HepG2 (cell line): ENCODE data around the gene WDR93. TPM values are rescaled to one million over a fixed set of nuclear protein-coding genes. Genes with fewer than 3 reads are reported as not detected.
A peak's percentile ranks its signal among the peaks of the same experiment; 100 is the strongest.

Experiments used
- ATAC-seq: fragments of 200-7000 bp; cut with Tn5 transposase; 3 replicates; pipeline ENCODE4 v1.9.1; 2020; ENCODE audit warnings: mild to moderate bottlenecking, moderate library complexity
- BruUV-seq: library from RNA; stranded (reverse); fragments of 400-500 nt; replicated peaks from 2 replicates; lab custom pipeline; 2021; lab: Mats Ljungman, UMichigan
- CTCF ChIA-PET: fragments of 300-600 bp; formaldehyde crosslinking; extraction: SDS; loops from one replicate; lab custom pipeline; 2021; ENCODE audit warnings: low total read pairs, inconsistent platforms, low intra/inter-chr PET ratio; lab: Yijun Ruan, JAX
- POLR2A ChIA-PET: fragments of 350-600 bp; sonication (Branson Sonifier 250); formaldehyde crosslinking; loops from one replicate; lab custom pipeline; 2020; ENCODE audit warnings: antibody characterized with exemption, inconsistent platforms; lab: Yijun Ruan, JAX
- DNase-seq: peaks from one replicate; pipeline ENCODE4 v3.0.0-alpha.2; 2015; ENCODE audit warnings: low spot score
- FAIRE-seq: peaks from 3 replicates; lab custom pipeline; 2011; peaks lifted over from hg19 to GRCh38; lab: Jason Lieb, UNC
- H2AFZ ChIP-seq: one replicate; pipeline ENCODE4 v1.6.1; 2011; ENCODE audit warnings: low read length, inconsistent platforms
- H3K27ac ChIP-seq: fragments of 300-600 bp; 3 replicates; pipeline ENCODE4 v1.8.0; 2011; ENCODE audit warnings: mixed run types, mild to moderate bottlenecking, mixed read lengths, low read length, inconsistent platforms; ENCODE audit not compliant: insufficient read depth; ENCODE audit errors: extremely low read length
- H3K27me3 ChIP-seq, 2 experiments: fragments of 200-600 bp in 1 of 2; 2 replicates in 1 of 2; 3 replicates in 1 of 2; pipeline versions ENCODE4 v1.6.0 to v1.8.0; 2011; ENCODE audit warnings: low read length in 2 of 2, mild to moderate bottlenecking in 2 of 2, moderate library complexity in 2 of 2, inconsistent platforms in 1 of 2; ENCODE audit not compliant: insufficient read depth in 2 of 2, control insufficient read depth in 1 of 2
- H3K36me3 ChIP-seq, 2 experiments: fragments of 200-600 bp in 1 of 2; replicated peaks in 1 of 2; 2 replicates in 1 of 2; 3 replicates in 1 of 2; pipeline versions ENCODE4 v1.5.1 to v1.8.0; 2011; ENCODE audit warnings: low read length in 2 of 2, inconsistent platforms in 1 of 2; ENCODE audit not compliant: insufficient read depth in 2 of 2, control insufficient read depth in 1 of 2
- H3K4me1 ChIP-seq: 2 replicates; pipeline ENCODE4 v1.5.1; 2012; ENCODE audit warnings: low read length, inconsistent platforms; ENCODE audit not compliant: insufficient read depth
- H3K4me2 ChIP-seq: 2 replicates; pipeline ENCODE4 v1.6.0; 2011; ENCODE audit warnings: low read depth, low read length, inconsistent platforms
- H3K4me3 ChIP-seq, 3 experiments: fragments of 200-600 bp in 1 of 3; sonication (generic), shearing (Covaris generic) in 1 of 3; replicated peaks in 1 of 3; 2 replicates each; pipeline ENCODE4 v1.5.1; 2011 to 2016; ENCODE audit warnings: low read length in 3 of 3, inconsistent platforms in 2 of 3, low read depth in 2 of 3, mild to moderate bottlenecking in 2 of 3, control low read depth in 1 of 3, mixed read lengths in 1 of 3; ENCODE audit not compliant: insufficient read depth in 1 of 3
- H3K79me2 ChIP-seq: one replicate; pipeline ENCODE4 v1.6.1; 2011; ENCODE audit warnings: low read length, inconsistent platforms; ENCODE audit not compliant: insufficient read depth
- H3K9ac ChIP-seq: 2 replicates; pipeline ENCODE4 v1.6.0; 2011; ENCODE audit warnings: mild to moderate bottlenecking, low read depth, low read length, inconsistent platforms; ENCODE audit not compliant: insufficient read depth
- H3K9me3 ChIP-seq: 2 replicates; pipeline ENCODE4 v1.5.1; 2012; ENCODE audit warnings: mild to moderate bottlenecking, low read length
- H4K20me1 ChIP-seq: 2 replicates; pipeline ENCODE4 v1.6.0; 2011; ENCODE audit warnings: inconsistent platforms, mild to moderate bottlenecking, low read length, moderate library complexity; ENCODE audit not compliant: insufficient read depth
- ASH2L ChIP-seq: fragments of 300-600, 200-600 bp; sonication (generic); IDR thresholded peaks from 2 replicates; pipeline ENCODE4 v1.7.0; 2017; ENCODE audit warnings: low read depth, mild to moderate bottlenecking, moderate library complexity, mixed read lengths, low read length; ENCODE audit not compliant: insufficient read length
- EEA1 ChIP-seq: sonication (generic); formaldehyde crosslinking; IDR thresholded peaks from 2 replicates; pipeline ENCODE4 v1.5.1; 2020; ENCODE audit warnings: mild to moderate bottlenecking, missing genetic modification reagents, borderline replicate concordance
- MTA1 ChIP-seq: sonication (generic); formaldehyde crosslinking; IDR thresholded peaks from 2 replicates; pipeline ENCODE4 v1.4.0; 2020; ENCODE audit warnings: missing genetic modification reagents, mild to moderate bottlenecking, borderline replicate concordance
- RAD21 ChIP-seq: fragments of 450-650 bp; formaldehyde crosslinking; IDR thresholded peaks from 2 replicates; pipeline ENCODE4 v1.5.0; 2020; ENCODE audit warnings: mild to moderate bottlenecking
- STAG1 ChIP-seq: sonication (generic); formaldehyde crosslinking; IDR thresholded peaks from 2 replicates; pipeline ENCODE4 v1.4.0; 2020; ENCODE audit warnings: missing genetic modification reagents
- XRCC5 ChIP-seq: fragments of 200-400 bp; formaldehyde crosslinking; optimal IDR thresholded peaks from 2 replicates; pipeline ENCODE3; 2017; ENCODE audit warnings: mild to moderate bottlenecking, low read length
- ZMYM4 ChIP-seq: sonication (generic); formaldehyde crosslinking; IDR thresholded peaks from 2 replicates; pipeline ENCODE4 v1.8.1; 2023; ENCODE audit warnings: mild to moderate bottlenecking, missing genetic modification reagents
- WGBS: methylation state at CpG from one replicate; pipeline ENCODE4 v1.1.6; 2017; ENCODE audit warnings: low lambda C conversion rate; 5-methylcytosine and 5-hydroxymethylcytosine counted together
- in situ Hi-C: cut with HindIII; loops from 2 replicates; pipeline ENCODE4 v1.10.0; 2017; ENCODE audit warnings: low pct_unique_long_range_greater_than_20kb; ENCODE audit not compliant: extremely low pct_ligation_motif_present
- intact Hi-C: fragments of 100-400 bp; cut with micrococcal nuclease; formaldehyde crosslinking; loops from one replicate; pipeline ENCODE4 v1.10.0; 2022; ENCODE audit not compliant: unreplicated experiment
- polyA plus RNA-seq, 8 experiments: library from polyadenylated mRNA; depleted of rRNA in 3 of 8; stranded (reverse) in 7 of 8; unstranded in 1 of 8; fragments of >200 nt; fragmentation: Illumina TruSeq in 4 of 8; extraction: Trizol in 4 of 8; gene quantifications; 2 replicates each; pipeline versions ENCODE4 v1.2.1 to v1.2.3, GENCODE V29; 2011 to 2016; ENCODE audit warnings: low read depth in 4 of 8, missing spikeins in 1 of 8, mixed read lengths in 1 of 8; ENCODE audit not compliant: insufficient read depth in 1 of 8
- total RNA-seq, 5 experiments: library from RNA; depleted of rRNA; stranded (reverse); fragments of >200 nt; fragmentation: Illumina TruSeq; extraction: Trizol; gene quantifications; 2 replicates each; pipeline ENCODE4 v1.2.3, GENCODE V29; 2016; ENCODE audit warnings: low read depth in 1 of 5
- TF ChIP-seq, protein P1 (sequence below): IDR thresholded peaks from 2 replicates; pipeline ENCODE4 v1.6.1; 2018; ENCODE audit warnings: missing genetic modification reagents, mild to moderate bottlenecking, missing compliant biosample characterization
- TF ChIP-seq, protein P2 (sequence below): sonication (generic); formaldehyde crosslinking; IDR thresholded peaks from 2 replicates; pipeline ENCODE4 v1.4.0; 2020; ENCODE audit warnings: missing genetic modification reagents
- TF ChIP-seq, protein P3 (sequence below): sonication (generic); formaldehyde crosslinking; IDR thresholded peaks from 2 replicates; pipeline ENCODE4 v1.8.0; 2022; ENCODE audit warnings: mild to moderate bottlenecking, missing genetic modification reagents, borderline replicate concordance
- TF ChIP-seq, protein P4 (sequence below): sonication (generic); formaldehyde crosslinking; IDR thresholded peaks from 2 replicates; pipeline ENCODE4 v1.9.0; 2022; ENCODE audit warnings: missing genetic modification reagents, mild to moderate bottlenecking, borderline replicate concordance
- TF ChIP-seq, protein P5 (sequence below): sonication (generic); formaldehyde crosslinking; IDR thresholded peaks from 2 replicates; pipeline ENCODE4 v1.4.0; 2020; ENCODE audit warnings: missing genetic modification reagents

The WDR93 gene
- total and polyA plus RNA-seq, 2 of the 13 experiments (the other 11 are each of a cell fraction or from before 2014, with no cell fraction given) = 0.07 TPM; not detected in 1

DNA sequence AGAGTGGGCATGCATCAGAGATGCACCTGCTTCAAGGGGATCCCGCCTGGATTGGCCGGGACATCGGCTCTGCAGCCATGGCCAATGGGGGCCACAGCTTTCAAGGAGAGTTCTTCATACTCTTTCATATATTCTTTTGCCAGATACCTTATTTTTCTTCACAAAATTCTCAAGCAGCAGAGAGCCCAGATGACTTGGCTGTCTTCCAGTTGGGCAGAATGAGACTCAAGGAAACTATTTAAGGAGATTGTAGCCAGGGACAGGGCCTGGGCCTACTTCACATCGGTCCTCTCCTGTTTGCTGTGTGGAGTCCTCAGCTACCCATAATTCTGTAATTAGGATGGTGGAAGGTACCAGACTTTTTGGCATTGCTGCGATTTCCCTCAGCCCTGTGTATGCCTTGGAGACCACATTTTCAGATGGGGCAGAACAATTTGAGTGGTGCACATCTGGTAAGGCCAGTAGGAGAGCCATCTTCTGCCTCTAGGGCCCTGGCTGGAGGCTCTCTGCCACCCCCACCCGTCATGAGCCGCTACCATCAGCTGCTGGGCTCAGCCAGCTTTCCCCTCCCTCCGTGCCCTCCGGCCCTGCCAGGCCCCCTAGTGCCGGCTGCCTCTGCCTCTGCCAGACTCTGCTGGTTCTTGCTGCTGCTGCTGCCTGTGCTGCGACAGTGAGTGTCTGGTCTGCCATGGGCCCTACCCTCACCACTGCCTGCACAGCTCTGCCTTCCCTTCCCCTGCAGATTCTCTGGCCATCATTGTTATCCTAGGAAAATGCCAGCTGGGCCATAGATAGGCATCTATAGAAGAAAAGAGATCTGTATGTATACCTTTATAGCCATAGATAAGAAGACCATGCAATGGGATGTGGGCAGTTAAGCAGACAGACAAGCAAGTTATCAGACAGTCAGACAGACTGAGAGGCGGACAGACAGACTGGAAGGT, 18.1 kb upstream of the WDR93 start (continued):
- TF ChIP-seq, protein P1, sequence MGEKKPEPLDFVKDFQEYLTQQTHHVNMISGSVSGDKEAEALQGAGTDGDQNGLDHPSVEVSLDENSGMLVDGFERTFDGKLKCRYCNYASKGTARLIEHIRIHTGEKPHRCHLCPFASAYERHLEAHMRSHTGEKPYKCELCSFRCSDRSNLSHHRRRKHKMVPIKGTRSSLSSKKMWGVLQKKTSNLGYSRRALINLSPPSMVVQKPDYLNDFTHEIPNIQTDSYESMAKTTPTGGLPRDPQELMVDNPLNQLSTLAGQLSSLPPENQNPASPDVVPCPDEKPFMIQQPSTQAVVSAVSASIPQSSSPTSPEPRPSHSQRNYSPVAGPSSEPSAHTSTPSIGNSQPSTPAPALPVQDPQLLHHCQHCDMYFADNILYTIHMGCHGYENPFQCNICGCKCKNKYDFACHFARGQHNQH = no peak

DNA sequence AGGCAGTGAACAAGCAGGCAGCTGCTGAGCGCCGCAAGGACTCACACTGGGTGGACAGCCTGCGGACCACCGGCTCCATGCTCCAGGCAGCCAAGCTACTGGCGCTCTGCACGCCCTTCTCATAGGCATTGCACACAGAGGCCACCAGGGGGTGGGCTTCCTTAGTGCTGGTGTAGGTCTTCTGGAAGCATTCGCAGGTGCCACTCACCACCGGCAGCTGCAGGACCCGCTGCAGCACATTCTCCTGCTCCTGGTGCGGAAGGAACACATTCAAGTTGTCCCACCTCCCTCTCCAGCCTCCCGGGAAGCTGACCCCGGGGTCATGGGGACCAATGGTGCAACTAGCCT, 17.5 kb upstream of the WDR93 start:
- 80% methylated on average over 5 of the region's 12 CpGs for WGBS
- BruUV-seq = no TSS peak
- CTCF ChIA-PET = no interaction called here
- intact Hi-C loops = loop anchor here (10.0 kb wide), 1 partner anchor 178 kb away; the partner anchor contains the start of gene RHCG
- DNase-seq (peak; percentile 25), ATAC-seq (peak; percentile 66), FAIRE-seq (no peak)
- in situ Hi-C loops = no loop called here
- no peaks in the 10 kb centered on the region for H3K9me3 ChIP-seq
- H2AFZ ChIP-seq = no peak overlapping the region
- no peak overlapping the region for H3K4me2 ChIP-seq
- no peaks in the 10 kb centered on the region for H3K36me3 ChIP-seq
- no peak overlapping the region for H3K27ac ChIP-seq
- H3K79me2 ChIP-seq = no peaks in the 10 kb centered on the region
- POLR2A ChIA-PET = no interaction called here
- no peak overlapping the region for H3K9ac ChIP-seq
- no peaks in the 10 kb centered on the region for H4K20me1 ChIP-seq
- H3K4me3 ChIP-seq = no peak overlapping the region
- no peaks in the 10 kb centered on the region for H3K27me3 ChIP-seq
- peaks cover 29% of the 10 kb centered on the region for H3K4me1 ChIP-seq
- TF ChIP-seq ASH2L = no peak
- peak; percentile 39 for TF ChIP-seq STAG1
- no peak for TF ChIP-seq EEA1 (CRISPR knock-in tag)
- 0 out of 2 replicates have a peak, but pooled peaks have one; percentile 21 for TF ChIP-seq MTA1
- TF ChIP-seq, protein P2, sequence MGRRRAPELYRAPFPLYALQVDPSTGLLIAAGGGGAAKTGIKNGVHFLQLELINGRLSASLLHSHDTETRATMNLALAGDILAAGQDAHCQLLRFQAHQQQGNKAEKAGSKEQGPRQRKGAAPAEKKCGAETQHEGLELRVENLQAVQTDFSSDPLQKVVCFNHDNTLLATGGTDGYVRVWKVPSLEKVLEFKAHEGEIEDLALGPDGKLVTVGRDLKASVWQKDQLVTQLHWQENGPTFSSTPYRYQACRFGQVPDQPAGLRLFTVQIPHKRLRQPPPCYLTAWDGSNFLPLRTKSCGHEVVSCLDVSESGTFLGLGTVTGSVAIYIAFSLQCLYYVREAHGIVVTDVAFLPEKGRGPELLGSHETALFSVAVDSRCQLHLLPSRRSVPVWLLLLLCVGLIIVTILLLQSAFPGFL = no peak
- TF ChIP-seq, protein P3, sequence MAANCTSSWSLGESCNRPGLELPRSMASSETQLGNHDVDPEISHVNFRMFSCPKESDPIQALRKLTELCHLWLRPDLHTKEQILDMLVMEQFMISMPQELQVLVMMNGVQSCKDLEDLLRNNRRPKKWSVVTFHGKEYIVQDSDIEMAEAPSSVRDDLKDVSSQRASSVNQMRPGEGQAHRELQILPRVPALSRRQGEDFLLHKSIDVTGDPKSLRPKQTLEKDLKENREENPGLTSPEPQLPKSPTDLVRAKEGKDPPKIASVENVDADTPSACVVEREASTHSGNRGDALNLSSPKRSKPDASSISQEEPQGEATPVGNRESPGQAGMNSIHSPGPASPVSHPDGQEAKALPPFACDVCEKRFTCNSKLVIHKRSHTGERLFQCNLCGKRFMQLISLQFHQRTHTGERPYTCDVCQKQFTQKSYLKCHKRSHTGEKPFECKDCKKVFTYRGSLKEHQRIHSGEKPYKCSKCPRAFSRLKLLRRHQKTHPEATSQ (CRISPR knock-in tag) = no peak
- TF ChIP-seq RAD21 (CRISPR knock-in tag) = 0 out of 2 replicates have a peak, but pooled peaks have one; percentile 28
- 0 out of 2 replicates have a peak, but pooled peaks have one; percentile 13 for TF ChIP-seq ZMYM4 (CRISPR knock-in tag)
- TF ChIP-seq, protein P4, sequence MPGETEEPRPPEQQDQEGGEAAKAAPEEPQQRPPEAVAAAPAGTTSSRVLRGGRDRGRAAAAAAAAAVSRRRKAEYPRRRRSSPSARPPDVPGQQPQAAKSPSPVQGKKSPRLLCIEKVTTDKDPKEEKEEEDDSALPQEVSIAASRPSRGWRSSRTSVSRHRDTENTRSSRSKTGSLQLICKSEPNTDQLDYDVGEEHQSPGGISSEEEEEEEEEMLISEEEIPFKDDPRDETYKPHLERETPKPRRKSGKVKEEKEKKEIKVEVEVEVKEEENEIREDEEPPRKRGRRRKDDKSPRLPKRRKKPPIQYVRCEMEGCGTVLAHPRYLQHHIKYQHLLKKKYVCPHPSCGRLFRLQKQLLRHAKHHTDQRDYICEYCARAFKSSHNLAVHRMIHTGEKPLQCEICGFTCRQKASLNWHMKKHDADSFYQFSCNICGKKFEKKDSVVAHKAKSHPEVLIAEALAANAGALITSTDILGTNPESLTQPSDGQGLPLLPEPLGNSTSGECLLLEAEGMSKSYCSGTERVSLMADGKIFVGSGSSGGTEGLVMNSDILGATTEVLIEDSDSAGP (CRISPR knock-in tag) = 0 out of 2 replicates have a peak, but pooled peaks have one; percentile 16
- TF ChIP-seq, protein P5, sequence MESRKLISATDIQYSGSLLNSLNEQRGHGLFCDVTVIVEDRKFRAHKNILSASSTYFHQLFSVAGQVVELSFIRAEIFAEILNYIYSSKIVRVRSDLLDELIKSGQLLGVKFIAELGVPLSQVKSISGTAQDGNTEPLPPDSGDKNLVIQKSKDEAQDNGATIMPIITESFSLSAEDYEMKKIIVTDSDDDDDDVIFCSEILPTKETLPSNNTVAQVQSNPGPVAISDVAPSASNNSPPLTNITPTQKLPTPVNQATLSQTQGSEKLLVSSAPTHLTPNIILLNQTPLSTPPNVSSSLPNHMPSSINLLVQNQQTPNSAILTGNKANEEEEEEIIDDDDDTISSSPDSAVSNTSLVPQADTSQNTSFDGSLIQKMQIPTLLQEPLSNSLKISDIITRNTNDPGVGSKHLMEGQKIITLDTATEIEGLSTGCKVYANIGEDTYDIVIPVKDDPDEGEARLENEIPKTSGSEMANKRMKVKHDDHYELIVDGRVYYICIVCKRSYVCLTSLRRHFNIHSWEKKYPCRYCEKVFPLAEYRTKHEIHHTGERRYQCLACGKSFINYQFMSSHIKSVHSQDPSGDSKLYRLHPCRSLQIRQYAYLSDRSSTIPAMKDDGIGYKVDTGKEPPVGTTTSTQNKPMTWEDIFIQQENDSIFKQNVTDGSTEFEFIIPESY = peak; percentile 99
- TF ChIP-seq XRCC5 = peak; percentile 24
